Activated gamma-delta T cell treated with anti-CD3 and anti-CD28 coated beads, Interleukin-2, amount 50 U/mL, for 16 hours (primary cell): ENCODE data around the gene COX7A2L.
A peak's percentile ranks its signal among the peaks of the same experiment; 100 is the strongest.
"Not testable (repeated sequence)": the region's sequence is repeated elsewhere in the genome, so short reads cannot be mapped to it uniquely, and the experiment has no call there.

Source experiments
- DNase-seq: peaks from one replicate; pipeline ENCODE4 v3.0.0-alpha.2; 2020; ENCODE audit warnings: low read depth

Gene COX7A2L, protein sequence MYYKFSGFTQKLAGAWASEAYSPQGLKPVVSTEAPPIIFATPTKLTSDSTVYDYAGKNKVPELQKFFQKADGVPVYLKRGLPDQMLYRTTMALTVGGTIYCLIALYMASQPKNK

DNA sequence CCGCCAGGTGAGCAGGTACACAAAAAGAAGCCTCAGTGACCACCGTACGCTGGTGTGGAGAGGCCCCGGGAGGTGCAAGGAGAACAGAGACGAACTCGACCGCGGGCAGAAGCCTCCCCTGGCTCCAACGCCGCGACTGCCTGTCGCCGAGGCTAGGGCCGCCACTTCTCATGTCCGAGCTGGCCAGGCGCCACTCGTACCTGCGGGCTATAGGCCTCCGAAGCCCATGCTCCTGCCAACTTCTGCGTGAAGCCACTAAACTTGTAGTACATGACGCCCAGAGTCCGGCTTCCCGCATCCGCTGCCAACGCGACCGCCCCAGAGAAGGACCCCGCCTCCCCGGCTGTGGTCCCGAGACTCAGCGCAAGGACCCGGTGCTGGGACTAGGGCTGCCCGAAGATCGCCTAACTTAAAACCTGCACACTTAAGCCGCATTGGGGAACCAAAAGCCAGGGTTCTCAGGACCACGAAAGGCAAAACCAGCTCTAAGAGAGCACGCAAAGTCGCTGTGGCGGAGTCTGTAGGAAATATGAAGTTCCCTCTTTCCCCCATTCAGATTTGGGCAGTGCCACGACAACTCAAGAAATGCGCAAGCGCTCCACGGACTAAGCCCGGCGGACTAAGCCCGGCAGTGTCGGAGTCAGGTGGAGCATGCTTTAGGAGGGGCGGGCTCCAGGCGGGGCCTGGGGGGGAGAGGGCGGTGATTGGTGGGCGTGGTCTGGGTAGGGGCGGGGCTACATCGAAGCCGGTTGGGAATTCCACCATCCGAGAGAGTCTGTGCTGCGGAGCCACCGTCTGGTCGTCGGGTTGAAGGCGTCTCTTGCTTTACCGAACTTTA is at the start of gene COX7A2L:
Gene COX7A2L (minus strand): TSS at position 328 of the 838 bp plus-strand sequence. CDS start 56 bp downstream, at position 272.
- peak; percentile 93 for DNase-seq

GRCh38 chr2:42408009-42408408 is 47.0 kb upstream of the COX7A2L start:
- DNase-seq = no peak

GRCh38 chr2:42407476-42407875 is 46.5 kb upstream of the COX7A2L start:
- no peak for DNase-seq

- no peak for DNase-seq
Measured at GRCh38 chr2:42404676-42405075, 43.7 kb upstream of the COX7A2L start.

DNA sequence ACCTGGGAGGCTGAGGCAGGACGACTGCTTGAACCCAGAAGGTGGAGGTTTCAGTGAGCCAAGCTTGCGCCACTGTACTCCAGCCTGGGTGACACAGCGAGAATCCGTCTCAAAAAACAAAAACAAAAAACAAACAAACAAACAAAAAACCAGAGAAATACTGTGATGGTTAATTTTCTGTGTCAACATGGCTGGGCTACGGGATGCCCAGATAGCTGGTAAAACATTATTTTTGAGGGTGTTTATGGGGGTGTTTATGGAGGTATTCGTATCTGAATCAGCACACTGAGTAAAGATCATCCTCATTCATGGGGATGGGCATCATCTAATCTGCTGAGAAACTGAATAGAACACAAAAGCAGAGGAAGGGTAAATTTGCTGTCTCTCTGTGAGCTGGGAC is 40.8 kb upstream of the COX7A2L start:
- no peak for DNase-seq

- not testable (repeated sequence) for DNase-seq
Measured at GRCh38 chr2:42398052-42398451, 37.0 kb upstream of the COX7A2L start.

DNA sequence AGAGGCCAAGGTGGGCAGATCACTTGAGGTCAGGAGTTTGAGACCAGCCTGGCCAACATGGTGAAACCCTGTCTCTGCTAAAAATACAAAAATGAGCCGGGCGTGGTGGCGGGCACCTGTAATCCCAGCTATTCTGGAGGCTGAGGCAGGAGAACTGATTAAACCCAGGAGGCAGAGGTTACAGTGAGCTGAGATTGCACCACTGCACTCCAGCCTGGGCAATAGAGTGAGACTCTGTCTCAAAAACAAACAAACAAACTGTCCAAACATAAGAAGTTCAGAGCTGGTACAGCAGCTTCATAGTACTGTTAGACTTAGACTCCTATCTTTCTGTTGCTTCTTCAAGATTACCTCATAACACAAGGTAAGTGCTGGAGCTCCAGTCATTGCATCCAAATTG is 32.3 kb upstream of the COX7A2L start:
- DNase-seq = not testable (repeated sequence)

DNA sequence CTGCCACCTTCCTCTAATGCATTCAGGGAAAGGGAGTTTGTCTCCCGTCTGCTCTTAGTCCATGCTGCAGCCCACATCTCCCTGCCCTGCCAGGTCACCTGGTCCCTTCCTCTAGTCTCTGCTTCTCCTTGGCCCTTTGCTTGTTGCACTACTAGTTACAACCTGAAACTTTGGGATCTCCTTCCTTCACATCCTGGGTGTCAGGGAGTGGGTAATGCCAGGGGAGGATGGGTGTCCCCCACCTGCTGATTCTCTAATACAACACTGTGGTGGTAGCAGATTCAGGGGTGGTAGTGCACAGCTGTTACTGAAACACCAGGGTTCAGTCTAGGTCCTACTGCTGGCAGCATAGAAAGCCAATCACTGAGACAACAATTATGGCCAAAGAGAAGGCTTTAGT is 31.2 kb upstream of the COX7A2L start:
- DNase-seq = no peak

- no peak for DNase-seq
Measured at GRCh38 chr2:42390401-42390969, 29.5 kb upstream of the COX7A2L start.

- DNase-seq = no peak
Measured at GRCh38 chr2:42386682-42387081, 25.7 kb upstream of the COX7A2L start.

DNA sequence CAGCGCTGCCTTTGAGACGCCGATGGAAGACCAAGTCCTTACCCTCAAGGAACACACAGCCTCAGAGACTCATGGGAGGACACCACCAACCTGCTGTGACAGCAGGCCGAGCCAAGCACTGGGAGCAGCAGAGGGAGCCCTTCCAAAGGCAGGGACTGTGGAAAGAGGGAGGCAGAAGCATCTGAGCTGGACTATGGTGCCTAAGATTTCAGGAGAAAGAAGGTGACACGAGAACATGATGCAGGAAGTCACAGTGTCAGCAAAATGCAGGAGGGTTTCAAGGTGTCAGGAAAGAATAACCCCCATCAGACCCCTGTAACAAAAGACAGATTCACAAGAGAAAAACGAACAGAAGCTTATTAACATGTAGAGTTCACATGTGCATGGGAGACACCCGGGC is 24.2 kb upstream of the COX7A2L start:
- DNase-seq = no peak

GRCh38 chr2:42383855-42384530 is 23.0 kb upstream of the COX7A2L start:
- no peak for DNase-seq

DNA sequence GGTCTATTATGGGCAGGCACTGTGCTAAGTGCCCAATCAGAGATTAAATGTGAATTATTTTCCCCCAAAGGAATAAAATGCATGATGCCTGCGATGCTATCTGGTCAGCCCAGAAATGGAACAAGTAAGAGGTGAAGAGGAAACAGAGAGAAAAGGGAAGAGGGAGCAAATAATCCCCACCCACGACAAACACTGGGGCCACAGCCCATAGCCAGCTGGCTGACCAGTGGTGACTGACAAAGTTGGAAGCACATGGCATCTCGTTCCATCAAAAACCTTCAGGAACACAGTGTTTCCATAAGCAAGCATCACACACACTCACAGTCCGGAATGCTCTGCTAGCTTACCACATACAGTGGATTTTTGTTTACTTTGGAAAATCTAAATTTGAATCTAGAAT is 21.1 kb upstream of the COX7A2L start:
- no peak for DNase-seq

DNA sequence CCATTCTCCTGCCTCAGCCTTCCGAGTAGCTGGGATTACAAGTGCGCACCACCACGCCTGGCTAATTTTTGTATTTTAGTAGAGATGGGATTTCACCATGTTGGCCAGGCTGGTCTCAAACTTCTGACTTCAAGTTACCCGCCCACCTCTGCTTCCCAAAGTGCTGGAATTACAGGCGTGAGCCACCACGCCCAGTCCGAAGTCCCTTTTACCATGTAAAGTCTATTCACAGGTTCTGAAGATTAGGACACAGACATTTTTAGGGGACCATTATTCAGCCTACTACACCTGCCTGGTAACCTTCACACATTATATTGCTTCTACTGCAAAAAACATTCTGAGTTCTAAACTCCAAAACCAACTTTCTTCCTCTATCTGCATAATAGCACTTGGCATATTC is 19.0 kb upstream of the COX7A2L start:
- DNase-seq = not testable (repeated sequence)

- DNase-seq = no peak
Measured at GRCh38 chr2:42378415-42378814, 17.4 kb upstream of the COX7A2L start.

GRCh38 chr2:42376758-42377157 is 15.7 kb upstream of the COX7A2L start:
- no peak for DNase-seq

DNA sequence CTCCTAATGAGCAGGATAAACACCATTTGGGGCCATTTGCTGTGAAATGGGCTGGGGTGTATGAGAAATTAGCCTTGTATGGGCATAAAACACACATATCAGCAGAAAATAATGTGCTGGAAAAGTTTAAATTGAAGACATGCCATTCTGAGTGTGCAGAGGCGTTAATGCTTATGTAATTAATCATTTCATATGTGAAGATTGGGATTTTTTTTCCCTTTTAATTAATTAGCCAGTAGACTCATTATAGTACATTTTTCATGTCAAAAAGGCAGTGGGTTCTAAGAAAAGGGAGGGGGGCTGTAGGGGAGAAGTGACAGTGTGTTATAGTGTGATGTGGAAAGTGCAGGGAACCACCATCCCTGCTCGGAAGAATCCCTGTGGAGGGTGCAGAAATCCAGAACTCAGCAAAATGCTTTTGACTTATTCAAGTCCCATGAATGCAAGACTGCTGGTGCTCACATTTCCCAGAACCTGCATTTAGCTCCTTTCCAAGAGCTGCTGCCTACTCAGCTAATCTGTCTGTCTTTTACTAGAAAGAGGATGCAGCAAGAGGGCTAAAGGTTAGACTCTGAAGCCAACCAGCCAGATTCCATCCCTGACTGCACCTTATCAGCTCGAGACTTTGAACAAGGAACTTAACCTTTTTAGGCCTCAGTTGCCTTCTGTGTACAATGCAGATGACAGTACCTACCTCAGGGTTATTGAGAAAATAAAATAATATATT is 11.6 kb upstream of the COX7A2L start:
- no peak for DNase-seq

- DNase-seq = no peak
Measured at GRCh38 chr2:42371611-42372473, 10.8 kb upstream of the COX7A2L start.

GRCh38 chr2:42369532-42370229 is 8.7 kb upstream of the COX7A2L start:
- DNase-seq = no peak

DNA sequence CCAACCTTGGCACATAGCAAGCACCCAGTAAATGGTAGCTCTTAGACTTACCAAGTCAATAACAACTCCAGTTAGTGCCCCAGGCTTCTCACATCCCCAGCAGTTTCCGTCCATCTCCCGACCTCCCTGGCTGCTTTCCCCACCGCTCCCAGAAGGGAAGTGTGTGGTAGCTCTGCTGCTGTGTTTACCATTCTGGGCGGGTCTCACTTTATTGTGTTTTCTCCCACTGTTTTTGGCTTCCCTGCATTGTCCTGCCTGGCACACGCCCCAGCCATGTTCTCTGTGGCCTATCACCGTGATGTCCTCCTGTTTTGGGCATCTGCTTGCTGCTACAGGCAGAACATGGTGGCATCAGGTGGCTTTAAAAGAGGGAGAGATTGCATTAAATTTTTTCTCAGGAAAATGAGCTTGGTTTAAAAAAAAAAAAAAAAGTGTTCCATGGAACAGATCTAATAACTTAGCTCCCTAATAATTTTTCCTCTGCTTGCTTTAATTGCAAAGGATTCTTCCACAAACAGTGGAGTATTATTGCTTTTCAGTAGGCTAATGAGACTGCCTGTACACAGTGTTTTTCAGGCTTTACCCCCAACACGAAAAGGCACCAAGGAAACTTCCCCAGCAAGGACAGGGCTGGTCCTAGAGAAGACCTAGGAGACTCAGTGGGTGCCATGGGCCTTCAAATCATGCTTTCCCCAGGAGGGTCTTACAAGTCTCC is 8.0 kb upstream of the COX7A2L start:
- DNase-seq = no peak
